GM21515 (cell line): ENCODE measurements around the gene CPZ.
"Not testable (repeated sequence)": the region's sequence is repeated elsewhere in the genome, so short reads cannot be mapped to it uniquely, and the experiment has no call there.

Source experiments
- ATAC-seq: cut with Tn5 transposase; IDR thresholded peaks from one replicate; pipeline ENCODE4 v1.9.1; 2021; ENCODE audit not compliant: unreplicated experiment

The CPZ gene

GRCh38 chr4:8556341-8557150, 36.0 kb upstream of the CPZ start:
- no peak for ATAC-seq

GRCh38 chr4:8557151-8558076, 35.2 kb upstream of the CPZ start:
- ATAC-seq: no peak

DNA sequence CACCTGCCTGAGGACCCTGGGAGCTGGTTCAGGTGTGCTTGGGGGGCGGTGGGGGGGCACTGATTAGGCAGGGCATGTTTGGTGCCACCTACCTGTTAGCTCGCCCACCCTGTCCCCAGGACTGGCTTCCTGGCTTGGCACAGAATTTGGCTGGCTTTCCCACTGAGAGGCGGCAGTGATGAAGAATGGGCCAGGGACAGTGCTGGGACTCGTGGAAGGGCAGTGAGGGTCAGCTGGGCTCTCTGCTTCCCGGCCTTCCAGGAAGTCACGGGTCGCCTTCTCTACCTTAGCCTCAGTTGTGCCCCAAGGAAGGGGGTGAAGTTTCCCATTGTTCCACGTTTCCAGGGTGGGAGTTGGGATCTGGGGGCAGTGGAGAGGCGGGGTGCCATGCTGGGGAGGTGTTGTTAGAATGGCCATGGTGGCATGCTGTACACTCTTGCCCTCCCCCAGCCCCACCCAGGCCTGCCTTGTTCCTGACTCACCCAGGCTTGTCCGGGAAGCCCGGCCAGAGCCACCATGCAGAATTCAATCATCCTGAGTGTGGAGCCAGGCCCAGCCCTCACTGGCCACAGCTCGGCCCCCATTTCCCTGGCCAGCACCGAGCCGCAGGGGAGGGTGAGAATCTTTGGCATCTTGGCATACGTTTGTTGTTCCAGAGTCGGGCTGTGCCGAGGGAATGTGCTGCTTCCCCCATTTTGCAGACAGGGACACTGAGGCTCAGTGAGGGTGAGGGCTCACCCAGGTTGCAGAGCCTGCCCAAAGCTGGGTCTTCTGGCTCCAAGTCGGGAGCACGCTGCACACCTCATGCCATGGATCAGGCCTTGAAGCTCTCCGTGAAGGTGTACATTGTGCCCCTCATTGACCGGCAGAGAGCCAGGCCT, 34.2 kb upstream of the CPZ start:
- ATAC-seq: no peak

DNA sequence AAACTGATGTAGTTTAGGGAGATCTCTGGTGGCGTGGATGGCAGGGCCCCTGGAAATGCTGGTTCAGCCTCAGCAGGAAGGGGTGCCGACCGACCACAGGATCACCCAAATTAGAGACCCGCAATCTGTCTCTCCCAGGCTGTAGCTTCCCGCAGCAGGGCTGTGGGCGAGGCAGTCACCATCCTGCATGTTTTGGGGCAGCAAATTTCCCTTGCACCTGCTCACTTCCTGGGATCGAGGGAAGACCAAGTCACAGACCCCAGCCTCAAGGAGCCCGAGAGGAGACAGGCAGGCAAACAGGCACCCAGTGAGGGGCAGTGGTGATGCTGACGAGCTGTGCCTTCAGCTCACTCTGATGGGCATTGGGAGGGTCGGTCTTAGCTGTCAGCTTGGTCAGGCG, 33.6 kb upstream of the CPZ start:
- ATAC-seq: no peak

DNA sequence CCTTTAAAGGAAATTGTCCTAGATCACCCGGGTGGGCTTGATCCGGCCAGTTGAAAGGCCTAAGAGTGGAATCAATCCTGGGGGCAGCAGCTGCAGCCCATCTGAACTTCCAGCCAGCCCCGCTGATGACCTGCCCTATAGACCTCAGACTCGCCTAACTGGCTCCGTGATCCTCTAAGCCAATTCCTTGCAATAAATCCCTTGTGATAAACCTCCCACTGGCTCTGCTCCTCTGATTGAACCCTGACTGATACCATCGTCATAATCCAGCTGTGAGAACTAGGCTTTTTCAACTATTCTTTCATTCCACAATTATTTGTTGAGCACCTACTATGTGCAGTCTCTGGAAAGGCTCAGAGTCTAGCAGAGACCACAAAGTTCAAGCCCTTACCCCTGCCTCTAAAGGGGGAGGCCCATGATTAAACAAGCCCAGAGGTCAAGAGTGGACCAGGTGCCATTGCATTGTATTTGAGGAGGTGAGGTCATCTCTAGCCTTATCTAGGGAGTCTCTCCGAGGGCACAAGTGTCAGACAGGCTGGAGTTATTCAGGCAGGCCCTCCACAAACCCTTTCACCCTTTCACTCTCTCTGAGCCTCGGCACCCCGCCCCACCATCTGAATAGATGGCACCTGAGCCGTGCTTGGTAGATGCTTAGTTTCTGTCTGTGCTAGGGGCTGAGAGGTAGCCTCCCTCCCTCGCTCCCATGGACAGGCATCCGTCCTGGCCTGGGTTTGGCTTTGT, 32.9 kb upstream of the CPZ start:
- ATAC-seq: no peak

- no peak for ATAC-seq
Observed at GRCh38 chr4:8560265-8561047, 32.1 kb upstream of the CPZ start.

DNA sequence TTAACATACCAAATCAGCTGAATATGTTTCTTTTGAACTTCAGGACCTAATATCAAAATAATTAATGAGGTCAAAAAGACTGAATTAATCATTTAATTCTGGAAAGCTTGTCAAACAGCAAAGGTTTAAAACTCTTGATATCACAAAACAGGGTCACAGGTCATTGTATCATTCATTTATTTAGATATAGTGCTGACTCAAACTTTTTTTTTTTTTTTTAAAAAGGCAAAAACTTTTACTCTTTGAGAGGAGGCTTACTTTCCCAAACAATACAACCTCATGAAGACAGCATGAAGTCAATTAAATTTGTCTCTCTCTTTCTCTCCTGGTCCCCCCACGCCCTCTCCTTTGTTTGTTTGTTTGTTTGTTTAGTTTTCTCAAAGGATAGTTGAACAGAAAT, 28.0 kb upstream of the CPZ start:
- ATAC-seq: no peak

GRCh38 chr4:8568068-8568668, 24.4 kb upstream of the CPZ start:
- ATAC-seq: no peak

- ATAC-seq: no peak
Observed at GRCh38 chr4:8570201-8570600, 22.4 kb upstream of the CPZ start.

DNA sequence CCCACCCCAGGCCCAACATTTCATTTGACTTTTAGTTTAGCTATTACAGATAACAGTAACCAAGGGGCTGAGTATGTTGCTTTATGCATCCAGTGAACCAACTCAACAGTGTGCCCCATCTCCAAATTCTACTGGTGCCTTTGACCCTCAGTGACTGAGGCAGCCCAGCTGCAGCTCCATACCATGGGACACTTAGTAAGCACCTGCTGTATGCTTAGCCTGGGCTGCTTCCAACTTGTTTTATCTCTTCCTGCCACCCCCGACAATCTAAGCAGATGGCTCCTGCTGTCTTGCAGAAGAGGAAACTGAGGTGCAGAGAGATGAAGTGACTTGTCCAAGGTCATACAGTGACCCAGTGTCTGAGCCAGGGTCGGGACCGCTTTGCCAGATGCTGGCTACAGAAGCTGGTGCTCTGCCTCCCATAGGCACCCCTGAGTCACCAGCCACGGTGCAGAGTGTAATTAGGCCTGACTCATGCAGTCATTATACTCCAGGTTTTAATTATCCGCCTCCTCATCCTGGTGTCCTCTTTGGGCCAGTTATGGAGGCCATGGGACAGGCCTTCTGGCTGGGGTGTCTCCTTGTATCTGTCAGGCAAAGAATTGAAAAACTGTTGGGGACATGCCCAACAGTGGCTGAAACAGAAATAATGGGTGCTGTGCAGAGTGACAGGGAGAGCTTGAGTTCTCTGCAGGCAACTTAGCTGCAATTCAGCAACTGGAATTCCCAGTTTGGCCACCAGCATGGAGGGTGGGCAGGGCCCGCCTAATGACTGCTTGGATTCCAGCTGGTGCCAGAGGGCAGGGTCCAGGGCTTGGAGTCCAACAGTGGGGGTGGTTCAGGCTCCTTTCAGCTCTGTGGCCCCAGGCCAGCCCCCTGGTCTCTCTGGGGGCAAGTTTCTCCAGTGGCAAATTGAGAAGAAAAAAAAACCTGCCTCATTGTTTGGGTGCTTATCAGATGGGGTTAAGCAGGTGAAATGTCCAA, 20.6 kb upstream of the CPZ start:
- no peak for ATAC-seq

GRCh38 chr4:8573266-8573665, 19.3 kb upstream of the CPZ start:
- no peak for ATAC-seq

GRCh38 chr4:8574796-8575370, 17.7 kb upstream of the CPZ start:
- no peak for ATAC-seq

DNA sequence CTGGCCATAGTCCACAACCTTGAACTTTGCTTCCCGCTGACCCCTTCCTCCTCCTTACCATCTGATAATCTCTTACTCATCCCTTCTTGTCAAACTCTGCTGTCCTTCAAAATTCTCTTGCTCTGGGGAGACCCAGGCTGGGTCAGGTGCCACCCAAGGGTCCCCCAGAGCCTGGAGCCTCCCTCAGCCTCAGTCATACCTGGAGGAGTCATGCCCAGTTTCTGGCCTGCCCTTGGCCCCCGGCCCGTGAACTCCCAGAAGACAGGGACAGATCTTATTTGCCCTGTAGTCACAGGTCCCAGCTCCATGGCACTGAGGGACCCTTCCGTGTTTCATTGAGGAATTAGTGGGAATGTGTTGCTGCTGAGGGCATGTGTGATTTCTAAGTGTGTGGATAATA, 17.1 kb upstream of the CPZ start:
- ATAC-seq: no peak

GRCh38 chr4:8576591-8576990, 16.0 kb upstream of the CPZ start:
- not testable (repeated sequence) for ATAC-seq

- no peak for ATAC-seq
Observed at GRCh38 chr4:8577046-8577445, 15.5 kb upstream of the CPZ start.

DNA sequence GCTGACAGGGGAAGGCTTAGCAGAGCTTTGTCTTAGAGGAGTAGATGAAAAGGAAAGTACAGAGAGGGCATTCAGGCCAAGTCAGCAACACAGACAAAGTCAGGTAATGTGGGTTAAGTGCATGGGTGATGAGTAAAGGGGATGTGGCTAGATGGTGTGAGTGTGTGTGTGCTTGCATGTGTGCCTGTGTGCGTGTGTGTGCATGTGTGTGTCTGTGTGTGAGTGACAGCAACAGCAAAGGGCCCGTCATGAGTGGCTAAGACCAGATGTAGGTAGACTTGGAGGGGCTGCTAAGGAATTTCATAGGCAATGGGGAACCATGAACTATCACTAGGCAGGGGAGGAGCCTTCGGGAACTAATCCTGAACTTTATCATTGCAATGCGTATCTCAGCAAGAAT, 14.6 kb upstream of the CPZ start:
- no peak for ATAC-seq

GRCh38 chr4:8578717-8579116, 13.8 kb upstream of the CPZ start:
- no peak for ATAC-seq
